Measurements from ENCODE around the gene COL25A1. TPM values are rescaled to one million over a fixed set of nuclear protein-coding genes. Genes with fewer than 3 reads are reported as not detected.

The COL25A1 gene
- total RNA-seq (2022; extraction: Qiagen RNA extraction), result not detected in 5 replicates

GRCh38 chr4:109302361-109303139 is at the start of gene COL25A1:
Gene COL25A1, minus strand, starts transcription at chr4:109302658.

GRCh38 chr4:108762559-108763225 is 539.8 kb downstream of the COL25A1 start, which contains the start of gene ETNPPL:
Gene ETNPPL, minus strand, starts transcription at chr4:108763053. Its CDS starts 155 bp downstream, at chr4:108762898.

Other genes with a start within 250 kb of the COL25A1 start
- gene SEC24B, start 131.2 kb upstream of the COL25A1 start, total RNA-seq (2022; extraction: Qiagen RNA extraction), result 16.2 to 22.9 TPM (median 19.1 TPM) in 5 replicates